ENCODE measurements around the gene ZACN.

ZACN gene

GRCh38 chr17:76082326-76083251 lies 3.6 kb downstream of the ZACN start:
- no peak for DNase-seq (ENCODE audit: low read depth in 2 of 2)

GRCh38 chr17:76083536-76084182 lies 4.7 kb downstream of the ZACN start:
- DNase-seq (ENCODE audit: low read depth in 2 of 2), result no peak

- DNase-seq (ENCODE audit: low read depth in 2 of 2), result no peak
These were observed 6.2 kb downstream of the ZACN start for GRCh38 chr17:76085066-76085730.

GRCh38 chr17:76085731-76086366 lies 6.9 kb downstream of the ZACN start:
- DNase-seq (ENCODE audit: low read depth in 2 of 2), result no peak

- no peak for DNase-seq (ENCODE audit: low read depth in 2 of 2)
These were observed 7.4 kb downstream of the ZACN start for GRCh38 chr17:76086384-76086783.

GRCh38 chr17:76087531-76087930 lies 8.5 kb downstream of the ZACN start:
- no peak for DNase-seq (ENCODE audit: low read depth in 2 of 2)

- no peak for DNase-seq (ENCODE audit: low read depth in 2 of 2)
These were observed 9.3 kb downstream of the ZACN start for GRCh38 chr17:76088041-76088867.

GRCh38 chr17:76088868-76089576 lies 10.0 kb downstream of the ZACN start:
- DNase-seq (ENCODE audit: low read depth in 2 of 2), result no peak

GRCh38 chr17:76089680-76090516 lies 10.9 kb downstream of the ZACN start:
- DNase-seq (ENCODE audit: low read depth in 2 of 2), result no peak

GRCh38 chr17:76090517-76091129 lies 11.6 kb downstream of the ZACN start:
- no peak for DNase-seq (ENCODE audit: low read depth in 2 of 2)

- DNase-seq (ENCODE audit: low read depth in 2 of 2), result no peak
These were observed 12.7 kb downstream of the ZACN start for GRCh38 chr17:76091526-76092286.

- no peak for DNase-seq (ENCODE audit: low read depth in 2 of 2)
These were observed 13.8 kb downstream of the ZACN start for GRCh38 chr17:76092526-76093413.

- no peak for DNase-seq (ENCODE audit: low read depth in 2 of 2)
These were observed 15.1 kb downstream of the ZACN start for GRCh38 chr17:76094046-76094445.

GRCh38 chr17:76095943-76096342 lies 17.0 kb downstream of the ZACN start:
- DNase-seq (ENCODE audit: low read depth in 2 of 2), result no peak

GRCh38 chr17:76097716-76098295 lies 18.8 kb downstream of the ZACN start:
- DNase-seq (ENCODE audit: low read depth in 2 of 2), result no peak

- DNase-seq (ENCODE audit: low read depth in 2 of 2), result no peak
These were observed 23.9 kb downstream of the ZACN start for GRCh38 chr17:76102944-76103273.
